Osteoblast (primary cell): ENCODE results near the gene MAMDC4. TPM values are rescaled to one million over a fixed set of nuclear protein-coding genes. Genes with fewer than 3 reads are reported as not detected.

Source experiments
- DNase-seq: peaks from one replicate; pipeline ENCODE4 v3.0.0; 2011; ENCODE audit warnings: low spot score, mixed read lengths; ENCODE audit not compliant: insufficient read length; ENCODE audit errors: missing footprints
- H2AFZ ChIP-seq: 2 replicates; pipeline ENCODE4 v1.6.0; 2011; ENCODE audit warnings: mild to moderate bottlenecking, low read length
- H3K27ac ChIP-seq: 2 replicates; pipeline ENCODE4 v1.5.1; 2011; ENCODE audit warnings: mild to moderate bottlenecking, low read depth, low read length, moderate library complexity
- H3K27me3 ChIP-seq: 2 replicates; pipeline ENCODE4 v1.6.0; 2012; ENCODE audit warnings: mild to moderate bottlenecking, control low read depth, inconsistent platforms, low read length, moderate library complexity; ENCODE audit not compliant: insufficient read depth
- H3K36me3 ChIP-seq: 2 replicates; pipeline ENCODE4 v1.5.1; 2011; ENCODE audit warnings: mild to moderate bottlenecking, low read length, control low read depth, moderate library complexity; ENCODE audit not compliant: insufficient read depth
- H3K4me1 ChIP-seq: 2 replicates; pipeline ENCODE4 v1.5.1; 2011; ENCODE audit warnings: mild to moderate bottlenecking, low read length, control low read depth, moderate library complexity; ENCODE audit not compliant: insufficient read depth
- H3K4me2 ChIP-seq: 2 replicates; pipeline ENCODE4 v1.6.0; 2011; ENCODE audit warnings: mild to moderate bottlenecking, low read length; ENCODE audit not compliant: insufficient read depth
- H3K4me3 ChIP-seq: fragments of 200-600 bp; sonication (generic); 3 replicates; pipeline ENCODE4 v1.5.1; 2012; ENCODE audit warnings: mild to moderate bottlenecking, low read length, inconsistent platforms; ENCODE audit not compliant: insufficient read depth
- H3K79me2 ChIP-seq: 2 replicates; pipeline ENCODE4 v1.6.0; 2012; ENCODE audit warnings: mild to moderate bottlenecking, low read length, control low read depth, inconsistent platforms; ENCODE audit not compliant: insufficient read depth
- H3K9me3 ChIP-seq: 2 replicates; pipeline ENCODE4 v1.5.1; 2011; ENCODE audit warnings: low read depth, low read length, control low read depth
- H4K20me1 ChIP-seq: 2 replicates; pipeline ENCODE4 v1.6.0; 2012; ENCODE audit warnings: mild to moderate bottlenecking, low read length, control low read depth; ENCODE audit not compliant: insufficient read depth
- total RNA-seq: library from RNA; depleted of rRNA; stranded (reverse); fragments of >200 nt; gene quantifications from 2 replicates; pipeline ENCODE4 v1.2.3, GENCODE V29; 2012
- TF ChIP-seq, protein P1 (sequence below): IDR thresholded peaks from 2 replicates; pipeline ENCODE4 v1.5.1; 2011; ENCODE audit warnings: mild to moderate bottlenecking, low read depth, low read length, moderate library complexity; ENCODE audit errors: extremely low read depth

Gene MAMDC4
- total RNA-seq, 1 donor: 1.4 TPM

DNA sequence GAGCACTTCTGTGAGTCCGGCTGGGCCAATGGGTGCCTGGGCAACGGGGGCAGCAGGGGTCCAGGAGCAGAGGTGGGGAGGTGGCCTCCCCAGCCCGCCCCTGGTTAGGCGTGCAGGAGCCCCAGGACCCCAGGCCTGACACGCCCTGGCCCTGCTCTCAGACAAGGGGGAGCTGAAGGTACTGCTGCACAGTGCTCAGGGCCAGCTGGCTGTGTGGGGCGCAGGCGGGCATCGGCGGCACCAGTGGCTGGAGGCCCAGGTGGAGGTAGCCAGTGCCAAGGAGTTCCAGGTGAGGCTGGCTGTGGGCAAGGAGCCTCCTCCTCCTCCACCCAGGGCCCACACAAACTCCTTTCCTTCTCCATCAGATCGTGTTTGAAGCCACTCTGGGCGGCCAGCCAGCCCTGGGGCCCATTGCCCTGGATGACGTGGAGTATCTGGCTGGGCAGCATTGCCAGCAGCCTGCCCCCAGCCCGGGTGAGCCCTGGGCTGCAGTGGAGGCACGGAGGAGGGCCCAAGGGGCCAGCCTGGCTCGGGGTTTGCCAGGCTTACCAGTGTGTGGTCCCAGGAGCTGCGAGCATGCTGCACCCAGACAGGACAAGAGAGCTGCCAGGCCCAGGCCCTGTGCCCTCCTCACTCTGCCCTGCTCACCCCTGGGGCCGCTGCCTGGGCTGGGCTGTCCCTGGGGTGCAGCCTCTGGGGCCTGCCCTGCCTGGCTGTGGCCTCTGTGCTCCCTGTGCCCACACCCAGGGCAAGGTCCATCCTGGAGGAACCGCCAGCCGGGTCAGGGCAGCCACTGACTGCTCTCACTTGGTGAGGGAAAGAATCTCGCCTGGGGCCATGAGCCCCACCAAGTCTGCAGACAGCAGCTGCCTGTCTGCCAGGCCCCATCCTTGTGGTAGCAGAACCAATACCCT lies 7.0 kb downstream of the MAMDC4 start:
- H3K79me2 ChIP-seq: peaks cover 11% of the 10 kb centered on the region
- no peak overlapping the region for H3K4me2 ChIP-seq
- no peaks in the 10 kb centered on the region for H3K9me3 ChIP-seq
- no peaks in the 10 kb centered on the region for H3K27me3 ChIP-seq
- H3K27ac ChIP-seq: peak overlapping the region; percentile 28
- H3K4me1 ChIP-seq: peaks cover 11% of the 10 kb centered on the region
- TF ChIP-seq, protein P1, sequence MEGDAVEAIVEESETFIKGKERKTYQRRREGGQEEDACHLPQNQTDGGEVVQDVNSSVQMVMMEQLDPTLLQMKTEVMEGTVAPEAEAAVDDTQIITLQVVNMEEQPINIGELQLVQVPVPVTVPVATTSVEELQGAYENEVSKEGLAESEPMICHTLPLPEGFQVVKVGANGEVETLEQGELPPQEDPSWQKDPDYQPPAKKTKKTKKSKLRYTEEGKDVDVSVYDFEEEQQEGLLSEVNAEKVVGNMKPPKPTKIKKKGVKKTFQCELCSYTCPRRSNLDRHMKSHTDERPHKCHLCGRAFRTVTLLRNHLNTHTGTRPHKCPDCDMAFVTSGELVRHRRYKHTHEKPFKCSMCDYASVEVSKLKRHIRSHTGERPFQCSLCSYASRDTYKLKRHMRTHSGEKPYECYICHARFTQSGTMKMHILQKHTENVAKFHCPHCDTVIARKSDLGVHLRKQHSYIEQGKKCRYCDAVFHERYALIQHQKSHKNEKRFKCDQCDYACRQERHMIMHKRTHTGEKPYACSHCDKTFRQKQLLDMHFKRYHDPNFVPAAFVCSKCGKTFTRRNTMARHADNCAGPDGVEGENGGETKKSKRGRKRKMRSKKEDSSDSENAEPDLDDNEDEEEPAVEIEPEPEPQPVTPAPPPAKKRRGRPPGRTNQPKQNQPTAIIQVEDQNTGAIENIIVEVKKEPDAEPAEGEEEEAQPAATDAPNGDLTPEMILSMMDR: no peak
- H2AFZ ChIP-seq: no peak overlapping the region
- no peak overlapping the region for H3K4me3 ChIP-seq
- peaks cover 26% of the 10 kb centered on the region for H3K36me3 ChIP-seq
- peaks cover 13% of the 10 kb centered on the region for H4K20me1 ChIP-seq
- DNase-seq: peak; percentile 97

DNA sequence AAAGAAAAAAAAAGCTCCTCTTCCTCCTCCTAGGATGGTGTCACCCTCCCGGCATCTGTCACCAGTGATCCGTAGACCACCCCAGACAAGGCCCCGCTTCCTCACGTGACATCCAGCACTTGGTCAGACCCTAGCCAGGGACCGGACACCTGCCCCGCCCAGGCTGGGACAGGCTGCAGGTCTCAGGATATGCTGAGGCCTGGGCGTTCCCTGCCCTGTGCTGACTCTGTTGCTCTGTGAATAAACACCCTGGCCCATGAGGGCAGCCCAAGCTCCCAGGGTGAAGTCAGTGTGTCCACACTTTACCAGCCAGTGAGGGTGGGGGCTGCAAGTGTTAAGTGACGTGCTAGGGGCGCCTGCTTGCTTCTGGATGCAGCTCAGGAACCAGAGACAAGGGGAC lies 8.4 kb downstream of the MAMDC4 start:
- no peak overlapping the region for H3K27ac ChIP-seq
- H3K27me3 ChIP-seq: no peaks in the 10 kb centered on the region
- H3K4me3 ChIP-seq: no peak overlapping the region
- peaks cover 29% of the 10 kb centered on the region for H3K36me3 ChIP-seq
- H3K79me2 ChIP-seq: peaks cover 23% of the 10 kb centered on the region
- no peaks in the 10 kb centered on the region for H3K9me3 ChIP-seq
- H2AFZ ChIP-seq: no peak overlapping the region
- peak; percentile 53 for DNase-seq
- H4K20me1 ChIP-seq: peaks cover 20% of the 10 kb centered on the region
- peaks cover 15% of the 10 kb centered on the region for H3K4me1 ChIP-seq
- H3K4me2 ChIP-seq: no peak overlapping the region
- TF ChIP-seq, protein P1: no peak

DNA sequence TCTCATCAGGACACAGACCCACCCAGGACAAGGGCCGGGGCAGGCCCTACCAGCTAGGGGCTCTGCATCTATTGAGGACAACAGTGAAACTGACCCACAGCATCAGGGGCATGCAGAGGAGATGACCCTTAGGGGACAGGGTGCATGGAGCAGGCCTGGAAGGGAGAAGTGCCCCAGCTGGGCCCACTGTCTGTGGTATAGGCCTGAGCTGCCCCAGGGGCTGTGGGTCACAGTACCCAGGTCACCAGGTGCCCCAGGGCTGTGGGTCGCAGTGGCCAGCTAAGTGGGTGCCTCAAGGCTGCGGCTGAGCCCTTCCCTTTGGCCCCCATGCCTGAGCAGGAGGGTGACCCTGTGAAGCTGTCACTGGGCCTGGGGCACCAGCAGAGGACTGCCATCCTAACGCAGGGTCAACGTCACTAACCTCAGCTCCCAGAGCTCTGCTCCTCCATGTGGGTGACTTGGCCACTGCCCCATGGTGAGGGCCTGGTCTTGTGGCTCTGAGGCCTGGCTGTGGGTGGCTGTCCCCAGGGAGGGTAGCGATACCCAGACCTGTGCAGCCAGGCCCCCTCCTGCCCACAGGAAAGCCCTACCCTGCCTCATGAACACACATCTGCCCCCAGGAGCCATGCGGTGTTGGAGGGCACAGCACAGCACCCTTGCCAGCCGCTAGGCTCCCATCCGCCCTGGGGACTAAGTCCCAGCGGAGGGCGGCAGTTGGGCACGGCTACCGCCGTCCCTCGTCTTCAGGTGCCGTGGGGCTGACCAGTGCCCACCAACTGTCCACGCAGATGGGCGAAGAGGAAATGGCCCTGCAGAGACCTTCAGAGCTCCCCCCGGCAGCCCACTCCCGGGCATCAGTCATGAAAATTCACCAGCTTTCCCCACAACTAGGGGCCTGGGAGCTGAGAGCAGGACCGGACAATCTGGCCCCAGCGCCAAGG lies 9.1 kb downstream of the MAMDC4 start:
- no peak overlapping the region for H3K4me2 ChIP-seq
- no peaks in the 10 kb centered on the region for H3K9me3 ChIP-seq
- H3K4me1 ChIP-seq: peaks cover 15% of the 10 kb centered on the region
- peak; percentile 79 for DNase-seq
- H3K79me2 ChIP-seq: peaks cover 30% of the 10 kb centered on the region
- H3K36me3 ChIP-seq: peaks cover 29% of the 10 kb centered on the region
- peaks cover 20% of the 10 kb centered on the region for H4K20me1 ChIP-seq
- H3K27me3 ChIP-seq: no peaks in the 10 kb centered on the region
- no peak overlapping the region for H3K27ac ChIP-seq
- H2AFZ ChIP-seq: no peak overlapping the region
- TF ChIP-seq, protein P1: no peak
- H3K4me3 ChIP-seq: no peak overlapping the region
